UCSD-AML1 (cell line): ENCODE data around the gene ZNRD2.
A peak's percentile ranks its signal among the peaks of the same experiment; 100 is the strongest.
"Not testable (repeated sequence)": the region's sequence is repeated elsewhere in the genome, so short reads cannot be mapped to it uniquely, and the experiment has no call there.

Source experiments
- DNase-seq: peaks from one replicate; lab custom pipeline; 2025; ENCODE audit not compliant: unreplicated experiment; lab: John Stamatoyannopoulos, UW

Gene ZNRD2

GRCh38 chr11:65554842-65555430, 15.3 kb upstream of the ZNRD2 start:
- no peak for DNase-seq

- DNase-seq, result peak; percentile 58
Measured at GRCh38 chr11:65555693-65556231, 14.5 kb upstream of the ZNRD2 start.

DNA sequence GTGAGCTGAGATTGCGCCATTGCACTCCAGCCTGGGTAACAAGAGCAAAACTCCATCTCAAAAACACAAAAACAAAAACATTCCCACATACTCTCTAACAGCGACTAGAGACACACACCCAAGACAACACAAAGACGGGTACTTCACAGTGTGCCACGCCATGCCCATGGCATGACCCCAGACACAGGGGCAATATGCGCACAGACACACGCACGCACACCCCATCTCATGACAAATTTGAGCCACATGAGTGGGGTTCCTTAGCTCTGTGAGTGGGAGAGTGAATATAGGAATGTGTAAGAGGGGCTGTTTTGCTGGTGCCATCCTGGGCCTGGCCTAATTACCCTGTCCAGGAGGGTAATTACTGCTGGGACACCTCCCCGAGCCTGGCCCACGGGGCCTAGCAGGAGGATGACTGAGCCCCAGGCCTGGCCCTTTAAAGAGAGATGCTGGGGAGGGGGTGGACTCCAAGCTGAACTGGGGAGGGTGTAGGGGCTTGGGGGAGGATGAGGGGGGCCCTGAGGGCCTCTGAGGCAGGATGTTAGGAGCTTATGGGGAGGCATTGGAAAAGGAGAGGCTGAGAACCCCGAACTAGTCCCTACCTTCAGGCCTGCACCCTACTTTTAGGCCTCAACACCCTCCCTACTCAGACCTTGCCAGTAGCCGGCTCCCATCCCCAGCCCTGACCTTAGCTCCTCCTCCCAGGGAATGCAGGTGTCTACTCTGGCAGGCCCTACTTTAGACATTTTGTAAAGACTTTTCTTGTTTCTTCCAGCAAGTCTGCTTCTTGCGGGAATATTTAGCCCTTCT, 13.6 kb upstream of the ZNRD2 start:
- no peak for DNase-seq

DNA sequence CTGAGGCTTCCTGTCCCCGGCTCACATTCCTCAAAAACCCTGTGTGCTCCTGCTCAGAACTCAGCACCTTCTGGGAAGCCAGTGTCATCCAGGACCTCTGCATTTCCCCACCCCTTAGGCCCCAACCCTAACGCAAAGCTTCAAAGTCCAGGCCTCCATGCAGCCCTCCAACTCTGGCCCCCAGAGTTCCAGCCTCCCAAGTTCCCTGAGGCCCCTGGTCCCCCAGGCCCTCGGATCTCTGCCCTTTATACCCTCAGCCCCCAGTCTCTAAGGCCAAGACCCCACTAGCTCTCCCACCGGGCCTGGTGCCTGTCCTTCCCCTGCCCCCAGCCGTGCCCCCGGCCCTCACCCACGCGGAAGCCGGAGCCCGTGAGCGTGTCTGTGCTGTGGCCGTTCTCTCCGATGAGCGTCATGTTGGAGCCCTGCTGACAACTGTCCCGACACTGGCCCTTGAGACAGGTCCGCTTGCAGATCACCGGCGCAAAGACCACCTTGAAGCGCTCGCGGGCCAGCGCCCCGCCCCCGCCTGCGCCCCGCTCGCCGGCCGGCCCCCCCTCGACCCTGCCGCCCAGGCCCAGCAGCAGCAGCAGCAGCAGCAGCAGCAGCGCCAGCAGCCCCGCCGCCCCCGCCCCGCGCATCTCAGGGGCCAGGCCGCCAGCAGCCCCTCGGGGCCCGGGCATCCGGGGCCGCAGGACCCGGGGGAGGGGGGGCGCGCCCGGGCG, 12.8 kb upstream of the ZNRD2 start:
- no peak for DNase-seq

DNA sequence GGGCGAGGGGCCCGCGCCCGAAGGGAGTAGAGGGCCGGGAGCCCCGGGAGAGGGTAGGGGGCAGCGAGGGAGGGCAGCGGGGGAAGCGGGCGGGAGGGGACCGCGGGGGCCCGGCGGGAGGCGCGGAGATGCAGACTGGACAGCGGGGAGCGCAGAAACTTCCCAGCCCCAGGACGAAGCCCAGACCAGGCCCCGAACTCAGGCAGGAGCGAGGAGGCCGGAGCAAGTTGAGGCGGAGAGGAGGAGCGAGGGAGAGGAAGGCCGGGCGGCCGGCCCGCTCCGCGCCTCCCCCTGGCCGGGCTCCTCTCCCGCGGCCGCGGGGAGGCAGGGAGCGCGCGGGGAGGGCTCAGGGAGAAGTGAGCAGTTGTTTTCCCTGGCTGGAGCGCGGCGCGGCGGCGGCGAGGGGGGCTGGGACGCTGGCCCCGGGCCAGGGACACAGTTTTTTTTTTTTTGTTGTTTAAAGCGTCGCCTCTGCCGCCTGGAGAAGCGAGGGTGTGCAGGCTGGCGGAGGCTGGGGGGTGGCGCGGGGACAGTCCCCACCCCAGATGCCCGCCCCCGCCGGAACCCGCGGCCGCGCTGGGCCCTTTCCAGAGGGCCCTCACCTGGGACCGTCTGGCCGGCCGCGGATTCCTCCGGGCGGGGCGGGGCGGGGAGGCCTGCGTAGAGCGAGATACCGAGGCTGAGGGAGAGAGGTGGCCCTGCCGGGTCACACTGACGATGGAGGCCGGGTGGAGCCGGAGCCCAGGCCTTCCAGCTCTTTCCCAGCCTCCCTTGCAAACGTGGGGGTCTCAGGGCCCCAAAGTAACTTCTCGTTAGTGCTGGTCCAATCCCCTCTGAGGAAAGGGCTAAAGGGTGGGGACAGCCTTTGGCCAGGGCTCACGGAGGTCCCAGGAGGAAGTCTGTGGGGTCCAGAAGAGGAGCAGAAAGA, 12.0 kb upstream of the ZNRD2 start, which contains the start of gene LTBP3:
TSS of gene LTBP3 (minus strand) at position 358 of the 928 bp plus-strand sequence. CDS start 400 bp downstream, outside the sequence.
- no peak for DNase-seq

- no peak for DNase-seq
Measured at GRCh38 chr11:65558930-65559509, 11.3 kb upstream of the ZNRD2 start.

- DNase-seq, result no peak
Measured at GRCh38 chr11:65559535-65559934, 10.7 kb upstream of the ZNRD2 start.

GRCh38 chr11:65559951-65560537, 10.2 kb upstream of the ZNRD2 start:
- DNase-seq, result no peak

DNA sequence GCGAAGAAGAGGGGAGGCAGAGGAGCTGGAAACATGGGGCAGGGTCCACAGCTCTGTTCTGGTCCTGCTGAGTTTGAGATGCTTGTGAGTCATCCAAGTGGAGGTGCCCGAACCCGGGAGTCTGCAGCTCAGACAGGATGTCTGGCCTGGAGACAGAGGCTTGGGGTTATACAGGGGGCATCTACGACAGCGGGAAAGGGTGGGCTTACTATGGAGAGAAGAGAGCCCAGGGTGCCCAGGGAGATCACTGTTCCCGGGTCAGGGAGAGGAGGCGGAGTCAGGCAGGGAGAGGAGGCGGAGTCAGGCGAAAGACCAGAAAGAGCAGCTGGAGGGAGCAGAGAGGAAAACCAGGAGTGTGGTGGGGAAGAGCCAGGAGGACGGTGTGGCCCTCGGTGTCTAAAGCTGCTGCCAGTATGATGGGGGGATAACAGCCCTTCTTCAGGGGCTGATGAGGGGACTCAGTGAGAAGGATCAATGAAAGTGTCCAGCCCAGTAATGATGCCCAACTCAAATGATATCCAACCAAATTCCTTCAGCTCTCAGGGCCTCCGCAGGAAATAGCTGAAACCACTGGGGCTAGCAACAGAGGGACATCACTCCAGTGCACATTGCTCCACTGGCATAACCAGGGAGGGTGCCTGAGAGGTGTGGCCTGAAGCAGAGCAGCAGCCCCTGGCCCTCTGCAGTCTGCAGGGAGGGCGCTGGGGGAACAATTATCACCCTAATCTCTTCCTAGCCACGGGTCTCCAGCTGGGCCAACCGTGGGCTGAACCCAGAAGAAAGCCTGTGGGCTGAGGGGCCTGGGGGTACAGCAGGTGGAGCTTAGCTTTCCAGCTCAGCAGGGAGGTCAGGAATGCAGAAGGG, 9.5 kb upstream of the ZNRD2 start:
- no peak for DNase-seq

DNA sequence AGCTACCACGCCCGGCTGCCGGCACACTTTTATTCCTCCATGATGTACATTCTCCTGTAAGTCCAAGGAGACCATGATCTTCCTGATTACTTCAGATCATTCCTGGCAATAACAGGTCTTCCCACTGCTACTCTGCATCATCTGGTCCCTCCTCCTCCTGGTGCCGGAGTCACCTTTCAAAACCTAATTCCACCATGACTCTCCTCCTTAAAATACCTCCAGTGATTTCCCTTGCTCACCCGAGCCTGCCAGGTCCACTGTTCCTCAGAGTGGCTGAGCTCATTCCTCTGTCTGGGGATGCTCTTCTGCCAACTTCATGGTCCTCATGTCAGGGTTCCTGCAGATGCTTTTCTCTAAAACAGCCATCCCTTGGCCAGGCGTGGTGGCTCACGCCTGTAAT, 8.3 kb upstream of the ZNRD2 start:
- DNase-seq, result no peak

GRCh38 chr11:65562788-65563187, 7.5 kb upstream of the ZNRD2 start:
- DNase-seq, result no peak

DNA sequence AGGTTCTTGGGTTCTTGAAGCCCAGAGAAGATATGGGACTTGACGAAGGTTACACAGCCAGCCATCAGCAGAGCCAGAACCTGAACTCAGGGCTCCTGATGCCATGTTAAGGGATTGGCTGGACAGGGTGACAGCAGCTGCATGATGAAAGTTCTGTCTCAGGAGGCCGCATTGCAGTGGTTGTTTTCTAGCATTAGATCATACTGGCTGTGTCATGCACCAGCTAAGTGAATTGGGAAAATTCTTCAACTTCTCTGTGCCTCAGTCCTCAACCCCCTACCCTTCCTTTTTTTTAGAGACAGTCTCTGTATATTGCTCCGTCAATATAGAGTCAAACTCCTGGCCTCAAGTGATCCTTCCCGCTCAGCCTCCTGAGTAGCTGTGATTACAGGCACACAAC, 6.7 kb upstream of the ZNRD2 start:
- DNase-seq, result no peak

GRCh38 chr11:65564879-65565559, 5.3 kb upstream of the ZNRD2 start:
- not testable (repeated sequence) for DNase-seq

DNA sequence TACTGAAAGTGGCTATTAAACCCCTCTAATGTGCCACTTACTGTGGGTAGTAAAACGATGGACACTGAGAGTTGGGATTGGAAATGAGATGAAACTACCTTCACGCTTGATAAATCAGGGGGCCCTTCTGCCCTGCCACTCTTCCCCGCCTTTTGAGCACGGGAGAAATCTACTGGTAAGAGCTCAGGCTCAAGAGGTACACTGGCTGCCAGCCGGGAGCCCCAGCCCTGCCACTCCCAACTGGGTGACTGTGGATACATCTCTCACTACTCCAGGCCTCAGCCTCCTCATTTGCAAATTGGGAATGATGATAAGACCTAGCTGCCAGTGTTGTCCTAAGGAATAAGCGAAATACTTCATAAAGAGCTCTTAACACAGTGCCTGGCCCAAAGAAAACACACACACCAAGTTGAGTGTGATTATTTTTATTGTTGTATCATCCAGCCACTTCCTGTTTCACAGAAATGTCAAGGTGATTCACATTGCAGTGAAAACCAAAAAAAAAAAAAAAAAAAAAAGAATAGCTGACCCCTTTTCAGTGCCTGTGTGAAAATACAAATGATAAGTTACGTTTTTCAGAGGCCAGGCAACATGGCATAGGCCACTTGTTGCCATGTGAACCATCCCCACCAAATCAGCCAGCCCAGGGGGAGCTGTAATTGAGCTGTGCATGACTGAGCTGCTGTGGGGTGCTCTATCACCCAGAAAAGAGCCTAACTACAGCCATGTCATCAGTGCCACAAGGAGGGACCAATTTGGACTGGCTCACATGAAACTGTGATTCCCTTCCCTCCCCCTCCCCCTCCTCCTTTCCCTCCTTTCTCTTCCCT, 4.4 kb upstream of the ZNRD2 start:
- no peak for DNase-seq

DNA sequence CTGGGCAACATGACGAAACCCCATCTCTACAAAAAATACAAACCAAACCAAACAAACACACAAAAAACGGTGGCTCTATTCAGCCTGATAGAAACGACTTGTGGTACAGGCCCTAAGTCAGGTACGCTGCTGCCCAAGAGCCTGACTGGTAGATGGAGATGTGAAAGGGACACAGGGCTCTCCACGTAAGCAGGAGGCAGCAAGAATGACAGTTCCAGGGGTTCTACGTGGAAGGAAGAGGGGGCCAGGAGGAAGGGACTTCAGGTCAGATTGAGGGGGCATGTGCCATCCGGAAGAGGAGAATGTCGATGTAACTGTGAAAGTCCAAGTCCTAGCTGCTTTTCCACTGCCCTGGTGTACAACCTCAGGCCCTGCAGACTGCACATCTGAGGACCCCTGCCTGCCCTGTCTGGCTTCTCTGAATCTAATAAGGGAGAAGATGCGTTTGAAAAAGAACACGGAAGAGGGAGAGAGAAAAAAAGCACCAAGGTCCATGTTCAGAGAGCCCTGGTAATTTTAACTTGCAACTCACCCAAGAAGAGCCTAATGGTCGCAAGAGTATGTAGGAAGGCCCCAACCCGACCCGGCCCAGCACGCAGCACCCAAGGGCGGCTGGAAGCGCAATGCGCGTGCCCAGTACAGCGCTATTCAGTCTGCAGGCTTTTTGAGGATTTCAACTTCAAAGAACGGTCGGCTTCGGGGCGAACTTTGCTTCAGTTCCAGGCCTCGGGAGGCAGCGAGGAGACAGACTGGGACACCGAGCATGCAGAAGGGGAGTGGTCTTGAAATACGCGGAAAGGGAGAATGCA, 909 bp upstream of the ZNRD2 start:
- DNase-seq, result no peak

DNA sequence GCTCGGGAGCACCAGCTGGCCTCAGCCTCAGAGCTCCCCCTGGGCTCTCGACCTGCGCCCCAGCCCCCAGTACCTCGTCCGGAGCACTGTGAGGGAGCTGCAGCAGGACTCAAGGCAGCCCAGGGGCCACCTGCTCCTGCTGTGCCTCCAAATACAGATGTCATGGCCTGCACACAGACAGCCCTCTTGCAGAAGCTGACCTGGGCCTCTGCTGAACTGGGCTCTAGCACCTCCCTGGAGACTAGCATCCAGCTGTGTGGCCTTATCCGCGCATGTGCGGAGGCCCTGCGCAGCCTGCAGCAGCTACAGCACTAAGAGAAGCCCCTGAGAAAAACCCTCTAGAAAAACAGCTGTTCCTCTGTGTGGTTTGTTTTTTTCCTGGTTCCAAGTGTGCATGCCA, 1.1 kb downstream of the ZNRD2 start:
- DNase-seq, result no peak

DNA sequence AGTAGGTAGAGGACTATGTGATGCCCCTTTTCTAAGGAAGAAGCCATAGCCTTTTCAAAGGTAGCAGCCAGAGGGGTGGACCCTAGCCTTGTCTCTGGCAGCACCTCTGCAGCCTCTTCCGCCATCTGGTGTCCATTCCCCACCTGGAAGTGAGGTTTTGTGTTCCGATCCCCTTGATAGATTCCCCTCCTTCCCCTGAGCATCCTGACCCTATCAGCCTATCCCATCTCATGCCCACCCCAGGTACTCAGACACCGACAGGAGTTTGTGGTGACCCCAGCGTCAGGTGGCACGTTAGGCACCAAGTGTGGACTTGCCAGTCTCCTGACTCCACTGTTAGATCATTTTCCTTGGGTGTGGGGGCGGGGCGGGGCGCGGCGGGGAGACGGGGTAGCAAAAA, 1.7 kb downstream of the ZNRD2 start:
- DNase-seq, result peak; percentile 61
